ENCODE results near the gene GFRA3.
A peak's percentile ranks its signal among the peaks of the same experiment; 100 is the strongest.
"Not testable (repeated sequence)": the region's sequence is repeated elsewhere in the genome, so short reads cannot be mapped to it uniquely, and the experiment has no call there.

The GFRA3 gene, protein sequence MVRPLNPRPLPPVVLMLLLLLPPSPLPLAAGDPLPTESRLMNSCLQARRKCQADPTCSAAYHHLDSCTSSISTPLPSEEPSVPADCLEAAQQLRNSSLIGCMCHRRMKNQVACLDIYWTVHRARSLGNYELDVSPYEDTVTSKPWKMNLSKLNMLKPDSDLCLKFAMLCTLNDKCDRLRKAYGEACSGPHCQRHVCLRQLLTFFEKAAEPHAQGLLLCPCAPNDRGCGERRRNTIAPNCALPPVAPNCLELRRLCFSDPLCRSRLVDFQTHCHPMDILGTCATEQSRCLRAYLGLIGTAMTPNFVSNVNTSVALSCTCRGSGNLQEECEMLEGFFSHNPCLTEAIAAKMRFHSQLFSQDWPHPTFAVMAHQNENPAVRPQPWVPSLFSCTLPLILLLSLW

DNA sequence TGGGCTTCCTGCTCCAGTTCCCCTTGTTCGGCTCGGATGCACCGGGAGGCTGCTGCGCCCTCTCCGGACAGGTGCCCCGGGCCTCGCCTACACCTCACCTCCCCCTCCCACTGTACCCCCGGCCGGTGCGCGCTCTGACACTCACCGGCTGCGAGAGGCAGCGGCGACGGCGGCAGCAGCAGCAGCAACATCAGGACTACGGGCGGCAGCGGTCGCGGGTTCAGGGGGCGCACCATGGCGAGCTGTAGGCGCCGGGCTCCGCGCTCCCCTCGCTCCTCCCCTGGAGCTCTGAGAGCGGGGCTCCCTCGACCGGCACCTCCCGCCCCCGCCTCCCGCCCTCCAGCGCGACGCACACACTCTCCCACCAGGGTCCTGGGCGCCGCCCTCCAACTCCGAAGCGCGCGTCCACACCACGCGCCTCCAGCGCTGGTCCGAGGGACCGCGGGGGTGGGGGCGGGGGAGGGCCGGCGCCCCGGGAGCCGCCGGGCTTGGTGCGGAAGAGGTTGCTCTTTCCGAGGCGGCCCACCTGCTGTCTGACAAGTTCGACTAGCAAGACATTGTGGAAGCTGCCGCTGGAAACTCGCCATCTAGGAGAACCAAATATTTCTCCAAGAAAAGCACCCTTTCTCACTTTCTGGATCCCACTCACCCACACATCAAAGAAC lies at the start of gene GFRA3:
Gene GFRA3 (minus strand): TSS at position 433 of the 665 bp plus-strand sequence. CDS start 197 bp downstream, at position 236.
- DNase-seq: peak in 1 of 2 experiments; percentile 25

DNA sequence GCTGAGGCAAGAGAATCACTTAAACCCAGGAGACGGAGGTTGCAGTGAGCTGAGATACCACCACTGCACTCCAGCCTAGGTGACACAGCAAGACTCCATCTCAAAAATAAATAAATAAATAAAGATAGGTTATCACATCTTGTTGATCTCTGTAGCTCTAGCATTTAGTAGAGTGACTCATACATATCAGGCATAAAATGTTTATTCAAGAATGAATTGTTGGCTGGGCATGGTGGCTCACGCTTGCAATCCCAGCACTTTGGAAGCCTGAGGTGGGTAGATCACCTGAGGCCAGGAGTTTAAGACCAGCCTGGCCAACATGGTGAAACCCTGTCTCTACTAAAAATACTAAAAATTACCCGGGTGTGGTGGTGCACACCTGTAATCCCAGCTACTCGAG lies 43.8 kb upstream of the GFRA3 start:
- DNase-seq: not testable (repeated sequence)

DNA sequence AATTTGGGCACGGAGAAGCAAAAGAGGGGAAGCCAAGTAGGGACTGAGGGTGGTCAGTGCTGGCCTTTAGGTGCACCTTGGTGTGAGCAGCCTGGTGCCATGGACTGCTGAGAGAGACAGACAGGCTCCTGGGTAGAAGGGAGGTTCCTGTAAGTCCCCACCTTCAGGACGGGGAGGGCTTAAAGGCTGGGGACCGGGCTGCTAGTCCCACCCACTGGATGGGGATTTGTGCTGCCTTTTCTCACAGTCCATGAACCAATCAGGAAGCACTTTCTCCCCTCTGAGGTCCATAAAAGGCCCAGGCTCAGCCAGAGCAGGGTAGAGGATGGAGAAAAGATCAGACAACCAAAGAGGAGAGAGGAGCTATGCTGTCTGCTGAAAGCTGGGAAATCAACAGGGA lies 41.9 kb upstream of the GFRA3 start:
- no peak for DNase-seq

- DNase-seq: no peak
Measured at GRCh38 chr5:138315751-138316278, 41.4 kb upstream of the GFRA3 start.

- DNase-seq: no peak
Measured at GRCh38 chr5:138305797-138306196, 31.4 kb upstream of the GFRA3 start.

DNA sequence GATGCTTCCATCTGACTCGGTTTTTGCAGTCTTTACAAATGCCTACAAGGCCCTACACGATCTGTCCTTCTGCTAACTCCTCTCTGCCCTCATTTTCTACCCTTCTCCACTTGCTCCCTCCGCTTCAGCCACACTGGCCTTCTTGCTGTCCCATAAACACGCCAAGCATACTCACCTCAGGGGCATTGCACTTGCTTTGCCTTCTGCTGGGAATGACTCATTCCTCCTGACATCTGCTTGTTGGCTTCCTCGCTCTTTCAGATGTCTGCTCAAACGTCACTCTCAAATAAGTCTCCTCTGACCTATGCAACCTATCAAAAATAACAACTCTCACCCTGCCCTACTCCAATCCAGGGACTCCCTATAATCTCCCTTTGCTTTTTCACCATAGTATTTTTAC lies 29.0 kb upstream of the GFRA3 start:
- peak in 1 of 2 experiments; percentile 9 for DNase-seq

DNA sequence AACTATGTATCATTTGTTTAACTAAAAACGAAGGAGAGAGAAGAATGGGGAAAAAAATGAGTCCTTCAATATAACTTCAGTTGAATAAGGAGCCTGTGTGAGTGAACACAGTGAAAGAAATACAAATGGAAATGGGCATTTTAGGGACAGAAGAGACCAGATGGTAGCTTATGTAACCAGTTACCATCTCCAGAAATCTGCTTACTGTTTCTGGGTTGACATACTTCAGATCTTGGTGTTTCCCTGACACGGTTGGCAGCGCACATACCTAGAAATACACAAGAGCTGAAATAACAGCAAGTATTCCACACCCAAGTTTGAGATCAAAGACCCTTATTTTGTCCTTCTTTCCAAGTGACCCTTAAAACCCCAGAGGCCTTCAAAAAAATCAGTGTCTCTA lies 14.9 kb upstream of the GFRA3 start:
- no peak for DNase-seq

GRCh38 chr5:138287246-138287645 lies 12.8 kb upstream of the GFRA3 start:
- DNase-seq: no peak

- DNase-seq: peak; percentile 82
Measured at GRCh38 chr5:138282920-138283742, 8.7 kb upstream of the GFRA3 start.

GRCh38 chr5:138280915-138281314 lies 6.5 kb upstream of the GFRA3 start:
- DNase-seq: no peak

DNA sequence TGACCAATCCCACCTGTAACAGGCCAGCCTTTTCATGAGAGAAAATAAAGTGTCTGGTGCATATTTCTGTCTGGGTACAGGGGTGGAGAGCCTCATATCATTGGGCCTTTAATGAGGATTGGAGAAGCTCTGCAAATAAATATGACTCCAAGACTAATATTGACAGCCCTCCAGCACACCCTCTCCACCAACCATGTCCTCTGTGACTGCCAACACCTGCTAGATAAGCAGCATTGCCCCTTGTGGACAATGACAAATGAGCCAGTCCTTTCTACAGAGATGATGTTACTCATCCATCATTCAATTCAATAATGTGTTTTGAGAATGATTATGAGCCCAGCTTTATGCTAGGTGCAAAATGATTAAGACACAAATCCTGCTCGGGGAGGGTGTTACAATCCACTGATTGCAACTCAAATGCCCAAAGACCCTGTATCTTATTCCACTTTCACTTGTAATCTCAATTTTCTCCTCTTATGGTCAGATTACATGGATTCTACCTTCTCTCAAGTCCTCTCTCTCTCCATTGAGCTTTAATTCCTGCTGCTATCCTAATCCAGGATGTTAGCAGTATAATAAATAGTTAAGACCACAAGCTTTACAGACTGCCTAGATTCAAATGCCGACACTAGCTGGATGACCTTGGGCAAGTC lies 2.1 kb upstream of the GFRA3 start:
- no peak for DNase-seq

DNA sequence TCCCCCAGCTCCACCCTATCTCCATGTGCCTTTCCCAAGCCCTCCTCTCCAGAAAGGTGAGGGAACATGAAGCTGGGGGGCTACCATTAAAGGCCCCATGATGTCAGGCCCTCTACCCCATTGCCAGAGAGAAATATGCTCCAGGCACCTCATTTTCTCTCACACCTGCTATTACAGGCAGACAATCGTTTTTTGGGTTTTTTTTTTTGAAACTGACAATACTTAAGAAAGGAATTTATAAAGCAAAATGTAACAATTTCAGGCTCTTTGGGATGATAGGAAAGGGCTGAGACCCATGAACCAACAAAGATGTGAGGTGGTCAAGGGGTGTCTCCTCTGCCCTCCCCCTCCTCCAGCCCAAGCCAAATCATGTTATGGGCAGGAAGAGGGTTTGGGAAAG lies 1.5 kb upstream of the GFRA3 start:
- DNase-seq: no peak

- DNase-seq: no peak
Measured at GRCh38 chr5:138275379-138275782, 960 bp upstream of the GFRA3 start.

- DNase-seq: no peak
Measured at GRCh38 chr5:138273834-138274188, 610 bp downstream of the GFRA3 start.

DNA sequence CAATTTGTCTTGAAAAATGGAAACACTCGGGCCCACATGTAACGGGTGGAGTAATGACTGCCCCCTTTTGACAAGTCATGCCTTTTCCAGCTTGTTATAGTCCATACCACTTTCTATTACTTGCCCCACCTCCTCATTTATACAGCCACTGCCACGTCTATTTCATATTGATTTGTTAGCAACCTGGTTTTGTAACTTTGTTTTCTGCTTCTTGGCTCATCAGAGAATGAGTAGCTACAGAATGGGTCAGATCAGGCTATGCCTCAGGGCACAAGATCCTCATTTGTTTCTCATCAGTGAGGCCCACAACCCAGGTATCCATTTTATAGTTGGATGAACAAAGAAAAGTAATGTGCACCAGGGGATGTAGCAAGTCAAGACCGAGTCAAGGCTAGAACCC lies 1.7 kb downstream of the GFRA3 start:
- DNase-seq: no peak

DNA sequence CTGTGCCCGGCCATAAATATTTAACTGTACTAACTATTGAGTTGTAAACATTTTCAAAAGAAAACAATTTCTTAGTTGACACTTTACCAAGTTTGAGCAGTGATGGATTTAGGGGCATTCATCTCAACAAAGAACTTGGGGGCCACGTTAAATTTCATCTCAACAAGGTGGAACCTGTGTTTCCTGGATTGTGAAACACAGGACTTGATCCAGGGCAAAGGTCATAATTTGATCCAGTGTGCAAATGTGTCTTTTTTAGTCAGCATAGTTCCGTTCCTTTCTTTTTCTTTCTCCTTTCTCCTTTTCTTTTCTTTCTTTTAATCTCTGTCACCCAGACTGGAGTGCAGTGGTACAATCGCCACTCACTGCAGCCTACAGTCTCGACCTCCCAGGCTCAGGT lies 3.1 kb downstream of the GFRA3 start:
- DNase-seq: no peak

GRCh38 chr5:138264183-138264582 lies 10.2 kb downstream of the GFRA3 start:
- DNase-seq: no peak

DNA sequence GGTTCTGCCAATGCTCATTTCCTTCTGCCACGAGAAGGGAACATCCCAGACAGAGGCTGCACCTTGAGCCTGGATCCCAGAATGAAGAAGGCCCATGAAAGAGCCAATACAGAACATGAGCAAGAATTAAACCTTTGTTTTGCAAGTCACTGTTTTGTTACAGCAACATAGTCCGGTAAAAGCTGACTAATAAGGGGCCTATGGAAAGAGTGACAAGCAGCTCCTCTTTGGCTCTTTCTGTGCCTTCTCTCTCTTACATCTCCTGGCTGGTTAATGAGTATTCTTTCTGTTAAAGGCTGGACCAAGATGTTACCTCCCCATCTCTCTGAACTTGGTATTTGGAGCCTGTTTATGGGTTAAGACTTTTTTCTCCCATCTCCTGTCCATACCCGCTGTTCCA lies 10.8 kb downstream of the GFRA3 start:
- DNase-seq: no peak

GRCh38 chr5:138258704-138259292 lies 15.6 kb downstream of the GFRA3 start:
- no peak for DNase-seq

DNA sequence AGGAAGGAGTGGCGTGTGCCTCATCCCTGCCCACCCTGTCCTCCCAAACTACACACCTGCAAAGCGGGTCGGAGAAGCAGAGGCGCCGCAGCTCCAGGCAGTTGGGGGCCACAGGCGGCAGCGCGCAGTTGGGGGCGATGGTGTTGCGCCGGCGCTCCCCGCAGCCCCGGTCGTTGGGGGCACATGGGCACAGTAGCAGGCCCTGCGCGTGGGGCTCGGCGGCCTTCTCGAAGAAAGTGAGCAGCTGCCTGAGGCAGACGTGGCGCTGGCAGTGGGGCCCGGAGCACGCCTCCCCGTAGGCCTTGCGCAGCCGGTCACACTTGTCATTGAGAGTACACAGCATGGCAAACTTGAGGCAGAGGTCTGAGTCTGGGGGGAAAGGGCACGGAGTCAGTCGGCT lies 16.8 kb downstream of the GFRA3 start:
- no peak for DNase-seq

GRCh38 chr5:138252944-138253343 lies 21.5 kb downstream of the GFRA3 start:
- DNase-seq: no peak

DNA sequence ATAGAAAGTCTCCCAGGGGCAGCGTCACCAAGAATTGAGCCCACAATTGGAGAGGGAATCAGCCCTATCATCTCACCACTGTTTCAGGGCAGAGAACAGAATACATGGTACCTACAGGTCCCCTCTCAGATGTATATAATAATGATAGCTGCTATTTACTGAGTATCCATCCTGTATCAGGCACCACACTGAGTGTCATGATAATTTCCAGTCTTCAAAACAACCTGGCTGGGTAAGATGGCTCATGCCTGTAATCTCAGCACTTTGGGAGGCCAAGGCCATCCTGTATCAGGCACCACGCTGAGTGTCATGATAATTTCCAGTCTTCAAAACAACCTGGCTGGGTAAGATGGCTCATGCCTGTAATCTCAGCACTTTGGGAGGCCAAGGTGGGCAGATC lies 26.6 kb downstream of the GFRA3 start:
- DNase-seq: not testable (repeated sequence)

Measured in Kasumi-1 (cell line).